Nucleus accumbens (tissue), 56 donors: ENCODE results near the gene NCMAP.
"Not testable (repeated sequence)": the region's sequence is repeated elsewhere in the genome, so short reads cannot be mapped to it uniquely, and the experiment has no call there.

Experiments
- DNase-seq, 56 donors: peaks; one replicate each; lab custom pipeline; 2025; lab: John Stamatoyannopoulos, UW

Gene NCMAP

DNA sequence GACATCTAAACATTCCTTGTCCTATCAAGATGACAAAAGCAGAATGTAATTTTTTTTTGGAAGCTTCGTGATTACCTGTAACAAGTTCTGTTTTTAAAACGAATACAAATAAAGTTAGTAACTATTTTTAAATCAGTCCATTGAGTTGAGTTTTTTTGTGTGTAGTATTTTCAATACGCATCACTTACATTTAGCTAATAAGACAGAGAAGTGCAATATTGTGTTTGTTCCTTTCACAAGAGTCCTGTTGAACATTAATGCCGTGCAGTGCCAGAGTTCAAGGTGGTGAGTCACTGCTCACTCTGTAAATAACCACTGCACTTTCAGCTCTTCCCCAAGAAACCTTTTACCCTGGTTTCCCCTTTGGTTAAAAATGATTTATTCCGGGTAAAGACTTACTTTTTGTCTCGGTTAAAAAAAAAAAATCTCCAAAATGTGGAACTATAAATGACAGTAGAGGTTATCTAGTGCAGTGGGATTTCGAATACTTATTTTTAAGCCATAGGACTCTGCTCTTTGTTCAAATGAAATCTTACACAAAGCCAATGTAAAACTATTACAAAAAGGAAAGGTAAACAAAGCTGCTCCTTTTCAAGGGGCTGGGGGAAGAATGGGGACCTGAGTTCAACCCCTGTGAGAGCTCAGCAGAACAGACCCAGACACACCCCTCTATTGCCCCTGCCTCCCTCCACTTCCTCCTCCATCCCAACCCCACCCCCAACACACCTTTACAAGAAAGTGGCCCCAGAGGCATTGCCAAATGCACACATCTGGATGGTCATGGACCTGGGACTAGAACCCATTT, 14.8 kb upstream of the NCMAP start:
- DNase-seq, result no peak

DNA sequence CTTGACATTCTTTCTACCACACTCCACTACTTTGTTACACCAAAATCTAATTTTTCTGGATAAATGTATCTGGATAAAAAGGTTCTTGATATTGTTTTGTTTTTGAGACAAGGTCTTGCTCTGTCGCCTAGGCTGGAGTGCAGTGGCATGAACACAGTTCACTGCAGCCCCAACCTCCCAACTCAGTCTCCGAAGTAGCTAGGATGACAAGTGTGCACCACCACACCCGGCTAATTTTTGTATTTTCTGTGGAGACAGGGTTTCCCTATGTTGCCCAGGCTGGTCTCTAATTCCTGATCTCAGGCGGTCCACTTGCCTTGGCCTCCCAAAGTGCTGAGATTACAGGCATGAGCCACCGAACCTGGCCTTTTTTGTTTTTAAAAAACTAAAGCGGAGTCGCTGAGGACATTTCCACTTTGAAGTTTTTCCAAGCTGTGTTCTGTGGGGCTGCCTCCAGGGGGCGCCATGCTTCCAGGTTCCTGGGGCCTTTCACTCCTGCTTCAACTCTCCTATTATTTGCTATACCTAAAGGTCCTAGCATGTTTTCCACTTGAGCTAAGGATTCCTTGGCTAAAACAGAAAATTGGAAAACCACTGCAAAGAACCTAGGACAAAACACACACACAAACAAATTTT, 14.1 kb upstream of the NCMAP start:
- DNase-seq, result peak in 11 of 56 donors; percentile 2 to 54 (median 17)

DNA sequence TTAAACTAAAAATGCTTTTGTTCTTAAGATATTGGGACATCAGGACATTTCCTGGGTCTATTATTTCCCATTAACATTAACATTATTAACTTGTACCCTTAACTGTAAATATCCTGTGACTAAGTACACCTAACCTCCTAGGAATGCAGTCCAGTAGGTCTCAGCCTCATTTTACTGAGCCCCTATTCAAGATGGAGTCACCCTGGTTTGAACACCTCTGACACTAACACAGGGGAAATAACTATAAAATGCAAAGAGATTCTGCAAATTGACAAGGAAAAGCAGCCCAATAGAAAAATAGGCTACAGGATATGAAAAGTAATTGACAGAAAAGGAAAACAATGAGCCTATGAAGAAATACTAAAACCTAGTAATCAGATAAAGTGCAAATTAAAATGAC, 11.6 kb upstream of the NCMAP start:
- DNase-seq, result no peak

DNA sequence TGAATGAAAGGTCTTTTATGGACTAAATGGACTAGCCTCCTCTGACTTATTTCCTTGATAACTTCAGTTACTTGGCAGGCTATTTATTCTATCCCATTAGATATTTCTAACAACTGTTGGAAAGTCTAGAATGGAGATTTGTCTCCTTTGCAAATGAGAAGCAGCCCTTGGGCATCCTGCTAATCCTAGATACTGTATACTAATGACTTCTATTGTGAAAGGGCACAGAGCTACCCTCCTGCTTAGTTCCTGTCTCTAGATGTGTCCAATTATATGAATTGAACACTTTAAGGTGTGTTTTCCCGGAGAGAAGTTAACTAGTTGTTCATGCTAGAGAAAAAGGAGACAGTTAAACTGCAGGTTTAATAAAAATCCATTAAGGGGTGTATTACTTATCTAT, 10.2 kb upstream of the NCMAP start:
- no peak for DNase-seq

DNA sequence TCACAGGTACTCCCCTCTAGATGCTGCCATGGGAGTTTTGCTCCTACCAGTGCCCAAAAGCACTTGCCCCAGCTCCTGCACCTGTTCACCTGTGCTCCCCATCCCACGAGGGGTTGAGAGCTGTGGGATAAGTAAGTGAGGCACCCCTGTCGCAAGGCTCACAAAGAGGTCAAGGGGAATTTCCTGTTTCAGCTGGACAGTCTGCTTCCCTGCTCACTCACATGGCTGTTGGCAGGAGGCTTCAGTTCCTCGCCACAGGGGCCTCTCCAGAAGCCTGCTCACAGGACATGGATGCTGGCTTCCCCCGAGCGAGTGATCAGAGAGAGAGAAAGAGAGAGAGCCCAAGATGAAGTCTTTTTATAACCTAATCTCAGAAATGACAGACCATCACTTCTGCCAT, 8.7 kb upstream of the NCMAP start:
- DNase-seq, result no peak

DNA sequence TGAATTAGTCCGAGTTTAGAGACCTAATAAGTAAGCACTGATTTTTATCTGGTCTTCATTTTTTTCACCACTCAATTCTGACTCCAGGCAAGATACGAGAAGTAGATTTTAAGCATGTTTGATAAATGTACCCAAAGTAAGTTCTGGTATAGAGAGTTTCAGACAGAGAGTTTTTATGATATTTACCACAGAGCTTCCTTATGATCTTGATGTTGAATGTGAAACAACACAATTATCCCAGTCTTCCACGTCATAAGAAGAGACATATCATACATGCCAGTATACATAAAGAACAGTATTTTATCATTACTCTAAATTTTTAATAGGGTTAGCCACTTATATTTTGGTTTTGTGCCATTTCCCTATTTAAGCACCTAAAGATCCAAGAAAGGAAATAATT, 7.8 kb upstream of the NCMAP start:
- DNase-seq, result no peak

DNA sequence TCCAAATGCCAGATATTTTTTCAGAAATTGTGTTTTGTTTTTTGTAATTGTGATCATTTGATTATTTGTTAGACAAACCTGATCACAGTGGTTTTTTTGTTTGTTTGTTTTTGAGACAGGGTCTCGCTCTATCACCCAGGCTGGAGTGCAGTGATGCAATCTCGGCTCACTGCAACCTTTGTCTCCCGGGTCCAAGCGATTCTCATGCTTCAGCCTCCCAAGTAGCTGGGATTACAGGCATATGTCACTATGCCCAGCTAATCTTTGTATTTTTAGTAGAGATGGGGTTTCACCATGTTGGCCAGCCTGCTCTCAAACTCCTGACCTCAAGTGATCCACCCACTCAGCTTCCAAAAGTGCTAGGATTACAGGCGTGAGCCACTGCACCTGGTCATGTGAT, 6.7 kb upstream of the NCMAP start:
- not testable (repeated sequence) for DNase-seq

DNA sequence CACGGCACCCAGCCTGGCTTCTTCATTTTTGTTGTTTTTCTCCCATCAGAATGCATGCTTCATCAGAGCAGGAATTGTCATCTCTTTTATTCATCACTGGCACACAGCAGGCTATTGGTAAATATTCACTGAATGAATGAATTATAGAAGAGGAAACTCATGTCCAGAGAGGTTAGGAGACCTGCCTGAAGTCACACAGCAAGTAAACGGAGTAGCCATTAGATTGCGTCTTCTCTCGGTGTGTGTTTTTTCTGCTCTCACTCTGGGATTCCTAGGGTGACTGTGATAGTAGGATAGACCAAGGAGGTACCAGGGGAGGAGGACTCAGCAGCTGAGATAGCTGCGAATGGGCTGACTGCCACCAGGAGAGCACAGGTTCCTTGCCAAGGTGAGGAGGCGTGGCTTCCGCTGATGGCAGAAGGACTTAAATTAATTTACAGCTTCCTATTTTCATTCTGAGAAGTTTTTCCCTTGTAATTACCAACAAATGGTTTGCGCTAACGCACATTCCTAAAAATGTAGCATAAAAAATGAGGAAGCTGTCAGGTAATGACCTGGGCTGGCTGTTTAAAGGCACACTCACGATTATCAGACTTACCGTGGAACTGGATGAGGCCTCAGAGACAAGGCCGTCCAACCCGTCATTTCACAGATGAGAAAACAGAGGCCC, 4.5 kb upstream of the NCMAP start:
- no peak for DNase-seq

DNA sequence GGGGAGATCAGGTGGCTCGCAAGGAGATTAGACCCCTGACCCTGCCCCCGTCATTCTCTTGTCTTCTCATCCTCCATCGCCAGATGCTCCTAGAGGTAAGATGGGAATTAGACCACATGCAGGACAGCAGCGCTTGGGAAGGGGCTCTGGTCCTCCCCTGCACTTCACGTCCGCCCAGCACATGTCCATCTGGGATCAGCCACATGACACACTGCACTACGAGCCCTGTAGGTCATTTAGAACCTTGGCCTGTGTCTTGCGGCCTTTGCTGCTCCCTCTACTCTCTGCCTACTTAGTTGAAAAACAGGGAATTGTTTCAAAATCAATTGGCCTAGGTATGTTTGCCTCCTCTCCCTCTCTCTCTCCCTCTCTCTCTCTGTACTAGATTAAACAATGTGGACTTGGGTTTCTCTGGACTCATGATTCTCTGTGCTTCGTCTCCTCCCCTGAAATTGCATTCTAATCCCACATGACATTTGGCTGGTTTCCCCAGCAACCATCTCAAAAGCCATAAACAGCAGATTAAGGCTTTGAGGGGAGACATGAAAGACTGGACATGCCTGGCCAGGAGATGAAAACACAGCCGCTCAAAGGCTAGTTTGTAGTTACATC, 3.8 kb upstream of the NCMAP start:
- DNase-seq, result no peak

DNA sequence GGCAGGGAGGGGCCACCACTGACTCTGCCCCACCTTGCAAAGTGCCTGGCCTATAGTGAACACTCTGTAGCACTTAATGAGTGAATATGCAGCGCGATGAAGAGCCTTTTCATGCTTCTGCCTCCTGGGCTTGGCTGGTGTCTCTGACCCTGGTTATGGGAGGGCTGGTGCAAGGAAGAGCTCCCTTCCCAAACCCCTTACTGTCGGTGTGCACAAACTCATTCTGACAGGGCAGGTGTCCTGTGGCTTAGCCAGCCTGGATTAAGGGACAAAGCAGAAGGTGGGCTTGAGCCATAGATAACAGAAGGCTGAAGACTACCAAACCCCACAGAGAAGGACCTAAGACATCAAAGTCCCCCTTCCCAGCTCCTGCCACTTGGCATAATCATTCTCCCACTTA, 2.0 kb upstream of the NCMAP start:
- no peak for DNase-seq

DNA sequence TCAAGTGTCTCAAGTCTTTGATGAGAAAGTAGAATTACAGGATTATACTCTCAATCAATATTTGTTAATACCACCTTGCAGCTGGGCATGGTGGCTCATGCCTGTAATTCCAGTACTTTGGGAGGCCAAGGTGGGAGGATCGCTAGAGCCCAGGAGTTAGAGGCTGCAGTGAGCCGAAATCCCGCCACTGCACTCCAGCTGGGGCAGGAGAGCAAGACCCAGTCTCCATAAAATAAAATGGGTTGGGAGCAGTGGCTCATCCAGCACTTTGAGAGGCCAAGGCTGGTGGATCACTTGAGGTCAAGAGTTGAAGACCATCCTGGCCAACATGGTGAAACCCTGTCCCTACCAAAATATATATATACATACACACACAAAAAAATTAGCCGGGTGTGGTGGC, 1.2 kb upstream of the NCMAP start:
- no peak for DNase-seq

DNA sequence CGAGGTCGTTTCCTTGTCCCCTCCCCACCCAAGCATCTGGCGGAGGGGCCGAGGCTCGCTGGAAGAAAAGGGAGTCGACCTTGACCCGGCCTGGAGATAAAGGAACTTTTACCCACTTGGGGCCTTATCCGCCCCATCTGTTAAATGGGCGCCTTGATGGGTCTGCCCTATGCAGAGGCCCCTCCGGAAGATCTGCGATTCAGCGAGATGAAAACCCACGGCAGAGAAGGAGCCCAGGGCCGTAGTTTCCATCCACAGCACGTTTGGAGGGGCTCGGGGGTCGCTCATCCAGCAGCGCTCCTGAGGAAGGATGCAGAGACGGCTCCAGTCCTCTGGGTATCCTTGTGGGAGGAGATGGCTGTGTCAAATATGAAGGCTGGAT, 518 bp downstream of the NCMAP start:
- DNase-seq, result no peak

DNA sequence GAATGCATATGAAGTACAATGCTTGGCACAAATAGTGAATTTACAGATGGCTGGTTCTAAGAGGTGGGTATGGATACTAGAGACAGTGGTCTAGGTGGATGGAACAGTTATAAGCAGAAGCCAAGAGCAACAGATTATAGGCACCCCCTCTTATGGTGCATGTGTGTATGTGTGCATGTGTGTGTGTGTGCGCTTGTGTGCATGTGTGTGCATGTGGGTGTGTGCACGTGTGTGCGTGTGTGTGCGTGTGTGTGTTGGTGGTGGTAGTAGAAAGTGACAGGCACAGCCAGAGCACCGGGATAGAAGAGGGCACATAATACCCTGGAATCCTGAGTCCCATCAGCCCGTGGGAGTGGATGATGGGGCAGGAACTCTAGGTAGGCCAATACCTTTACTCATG, 1.3 kb downstream of the NCMAP start:
- DNase-seq, result no peak

DNA sequence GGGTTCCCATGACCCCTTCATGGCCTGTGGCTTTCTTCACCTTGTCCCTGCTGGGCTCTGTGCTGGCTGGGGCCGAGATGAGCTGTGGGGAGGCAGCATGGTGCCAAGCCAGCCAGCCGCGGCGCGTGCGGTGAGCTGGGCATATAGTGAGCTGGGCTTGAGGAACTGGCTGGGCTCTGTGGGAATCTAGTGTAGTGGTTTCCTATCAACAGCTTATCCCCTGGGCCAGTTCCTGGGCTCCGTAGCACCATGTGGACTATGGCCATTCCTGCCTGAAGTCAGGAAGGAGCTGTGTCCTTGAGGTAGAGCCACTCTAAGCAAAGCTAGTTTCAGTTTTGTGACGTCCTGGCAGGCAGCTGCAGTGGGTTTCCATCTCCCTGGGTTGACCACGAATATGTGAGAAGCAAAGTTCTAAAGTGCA, 1.8 kb downstream of the NCMAP start:
- no peak for DNase-seq

DNA sequence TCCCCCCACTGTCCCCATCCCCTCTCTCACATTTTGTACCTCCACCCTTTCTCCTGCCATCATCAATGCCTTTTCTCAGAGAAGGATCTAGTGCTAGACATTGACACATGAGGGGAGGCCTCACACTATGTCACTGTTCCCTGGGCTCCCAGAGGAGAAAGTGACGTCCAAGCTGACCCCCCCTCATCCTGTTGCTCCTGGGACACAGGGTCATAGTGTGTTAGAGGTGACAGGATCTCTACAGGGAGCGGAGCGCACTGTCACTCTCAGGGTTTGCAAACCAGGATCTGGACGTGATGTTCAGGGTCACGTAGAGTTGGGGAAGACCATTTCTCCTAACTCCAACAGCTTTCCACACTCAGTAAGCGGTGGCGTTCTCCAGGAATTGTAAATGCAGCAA, 2.6 kb downstream of the NCMAP start:
- DNase-seq, result no peak

DNA sequence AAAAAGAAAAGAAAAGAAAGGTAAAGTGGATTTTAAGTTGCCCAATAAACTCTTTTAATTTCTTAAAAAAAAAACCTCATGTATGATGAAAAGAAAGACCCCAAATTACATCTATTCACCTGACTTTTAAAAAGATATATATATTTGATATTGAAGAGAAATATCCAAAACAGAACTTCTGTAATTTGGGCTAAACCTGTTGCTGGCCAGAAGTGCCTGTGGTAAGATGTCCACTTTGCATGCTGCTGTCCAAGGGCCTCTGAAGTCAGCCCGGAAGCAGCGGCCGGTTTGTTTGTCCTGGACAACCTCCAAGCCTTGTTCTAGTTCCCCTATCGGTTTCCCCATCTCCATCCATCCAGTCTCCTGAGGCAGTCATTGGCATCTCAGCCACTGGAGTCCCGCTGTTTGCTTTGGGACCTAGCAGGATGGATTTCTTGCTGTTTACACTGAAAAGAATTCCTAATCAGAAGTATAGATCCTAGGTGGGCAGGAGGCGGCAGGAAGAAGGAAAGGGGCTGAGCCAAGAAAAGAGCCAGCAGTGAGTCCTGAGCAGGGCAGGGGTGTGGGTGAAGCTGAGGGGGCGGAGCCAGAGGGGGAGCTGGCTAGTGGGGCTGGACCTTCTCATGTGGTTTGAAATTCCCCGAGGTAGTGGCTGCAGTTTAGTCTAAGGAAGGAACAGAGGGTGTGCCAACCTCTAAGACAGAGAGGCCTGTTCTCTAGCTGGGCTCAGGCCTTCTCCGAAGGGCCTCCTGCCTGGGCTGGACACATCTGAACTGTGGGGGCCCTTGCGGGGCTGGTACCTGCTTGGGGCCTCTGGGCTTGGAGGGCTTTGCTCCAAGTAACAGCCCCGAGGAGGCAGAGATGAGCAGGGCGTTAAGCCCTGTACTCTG, 3.3 kb downstream of the NCMAP start:
- DNase-seq, result peak in 47 of 56 donors; percentile 7 to 66 (median 41)

DNA sequence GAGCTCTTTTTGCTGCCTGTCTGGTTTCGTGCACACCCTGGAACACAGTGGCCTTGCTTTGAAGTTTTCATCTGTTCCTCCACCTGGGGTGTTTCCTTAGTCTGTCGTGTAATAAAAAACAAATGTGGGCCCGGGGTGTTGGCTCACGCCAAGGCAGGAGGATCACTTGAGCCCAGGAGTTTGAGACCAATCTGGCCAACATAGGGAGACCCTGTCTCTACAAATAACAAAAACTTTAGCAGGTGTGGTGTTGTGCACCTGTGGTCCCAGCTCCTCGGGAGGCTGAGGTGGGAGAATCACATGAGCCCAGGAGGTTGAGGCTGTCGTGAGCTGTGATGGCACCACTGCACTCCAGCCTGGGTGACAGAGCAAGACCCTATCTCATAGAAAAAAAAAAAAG, 4.5 kb downstream of the NCMAP start:
- no peak for DNase-seq

DNA sequence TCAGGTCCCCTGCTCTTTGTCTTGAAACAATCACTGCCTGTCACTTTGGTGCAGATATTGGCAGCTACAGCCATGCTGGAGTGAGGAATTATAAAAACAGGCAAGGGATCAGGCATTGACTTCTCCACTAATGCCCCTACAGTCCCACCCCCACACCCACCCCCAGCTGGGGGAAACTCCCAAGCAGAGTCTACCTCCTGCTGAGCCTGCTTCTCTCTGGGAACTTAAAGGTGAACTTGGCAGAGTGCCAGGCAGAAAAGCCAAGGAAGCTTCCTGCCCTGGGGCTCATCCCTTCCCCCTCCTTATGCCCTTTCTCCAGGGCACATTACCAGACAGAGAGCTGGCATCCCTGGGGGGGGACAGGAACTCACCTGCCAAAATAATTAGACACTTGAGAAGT, 6.7 kb downstream of the NCMAP start:
- DNase-seq, result no peak

DNA sequence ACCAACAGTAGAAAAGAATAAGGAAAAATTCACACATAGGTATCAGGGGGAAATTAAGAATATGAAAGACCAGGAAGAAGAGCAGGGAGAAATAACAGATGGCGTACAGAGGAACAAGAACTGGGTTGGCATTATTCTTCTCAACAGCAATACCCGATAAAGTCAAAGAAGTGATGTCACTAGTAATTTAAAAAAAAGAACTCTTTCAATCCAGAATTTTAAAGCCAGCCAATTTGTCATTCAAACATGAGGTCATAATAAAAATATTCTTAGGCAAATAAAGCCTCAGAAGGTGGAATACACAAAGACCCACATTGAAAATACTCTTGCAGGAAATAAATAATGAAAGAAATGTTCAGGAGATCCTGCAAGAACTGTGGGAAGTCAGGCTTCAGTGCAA, 8.8 kb downstream of the NCMAP start:
- no peak for DNase-seq

DNA sequence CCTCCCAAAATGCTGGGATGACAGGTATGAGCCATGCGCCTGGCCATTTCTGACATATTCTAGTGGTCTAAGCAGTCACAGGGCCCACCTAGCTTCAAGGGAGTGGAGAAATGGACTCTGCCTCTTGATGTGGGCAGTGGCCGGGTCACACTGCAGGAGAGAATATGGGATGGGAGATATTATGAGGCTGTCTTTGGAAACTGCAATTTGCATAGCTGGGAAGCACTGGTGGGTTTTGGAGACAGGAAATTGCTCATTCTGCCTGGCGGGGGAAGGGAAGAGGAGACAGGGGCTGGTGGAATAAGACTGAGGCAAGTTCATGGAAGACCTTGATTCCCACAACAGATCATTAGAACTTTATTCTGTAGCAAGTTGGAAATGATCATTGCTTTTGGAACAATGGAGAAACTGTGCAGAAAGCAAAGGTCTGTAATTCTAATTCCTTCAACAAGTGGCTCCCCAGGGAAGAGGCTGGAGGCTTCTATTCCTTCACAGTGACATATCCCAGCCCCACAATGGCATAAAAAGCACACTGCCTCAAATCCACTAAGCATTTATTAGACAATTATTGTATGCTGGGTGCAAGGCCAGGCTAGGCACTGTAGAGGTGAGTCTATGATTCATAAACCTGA, 10.5 kb downstream of the NCMAP start:
- no peak for DNase-seq
